ENCODE results near the gene KCNMA1. TPM values are rescaled to one million over a fixed set of nuclear protein-coding genes. Genes with fewer than 3 reads are reported as not detected.
A peak's percentile ranks its signal among the peaks of the same experiment; 100 is the strongest.

The KCNMA1 gene
- total RNA-seq, 1 donor from 2014 or later: 87.6 TPM

DNA sequence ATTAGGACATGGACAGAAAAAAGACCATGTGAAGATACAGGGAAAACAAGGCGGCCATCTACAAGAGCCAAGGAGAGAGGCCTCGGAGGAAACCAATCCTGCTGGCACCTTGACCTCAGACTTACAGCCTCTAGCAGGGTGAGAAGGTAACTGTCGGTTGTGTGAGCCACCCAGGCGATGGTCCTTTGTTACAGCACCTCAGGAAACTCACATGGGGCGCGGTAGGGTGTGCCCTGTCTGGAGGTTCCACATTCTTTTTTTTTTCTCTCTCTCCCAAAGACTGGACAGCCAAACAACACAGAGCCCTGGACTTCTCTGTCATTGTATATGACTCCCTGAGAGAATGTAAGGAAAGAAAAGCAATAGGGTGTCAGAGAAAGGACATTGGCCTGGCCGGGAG, 163.2 kb downstream of the KCNMA1 start:
- no peaks in the 10 kb centered on the region for H3K9me3 Mint-ChIP-seq (ENCODE audit: low read depth)
- no peak for DNase-seq (ENCODE audit: low spot score)
- no peaks in the 10 kb centered on the region for H3K36me3 Mint-ChIP-seq (ENCODE audit: low read depth)
- no peaks in the 10 kb centered on the region for H3K27me3 Mint-ChIP-seq (ENCODE audit: low read depth)
- H3K4me1 Mint-ChIP-seq (ENCODE audit: low read depth): peaks cover 29% of the 10 kb centered on the region
- H3K27ac Mint-ChIP-seq (ENCODE audit: unreplicated experiment): no peak overlapping the region
- TF ChIP-seq, protein P1, sequence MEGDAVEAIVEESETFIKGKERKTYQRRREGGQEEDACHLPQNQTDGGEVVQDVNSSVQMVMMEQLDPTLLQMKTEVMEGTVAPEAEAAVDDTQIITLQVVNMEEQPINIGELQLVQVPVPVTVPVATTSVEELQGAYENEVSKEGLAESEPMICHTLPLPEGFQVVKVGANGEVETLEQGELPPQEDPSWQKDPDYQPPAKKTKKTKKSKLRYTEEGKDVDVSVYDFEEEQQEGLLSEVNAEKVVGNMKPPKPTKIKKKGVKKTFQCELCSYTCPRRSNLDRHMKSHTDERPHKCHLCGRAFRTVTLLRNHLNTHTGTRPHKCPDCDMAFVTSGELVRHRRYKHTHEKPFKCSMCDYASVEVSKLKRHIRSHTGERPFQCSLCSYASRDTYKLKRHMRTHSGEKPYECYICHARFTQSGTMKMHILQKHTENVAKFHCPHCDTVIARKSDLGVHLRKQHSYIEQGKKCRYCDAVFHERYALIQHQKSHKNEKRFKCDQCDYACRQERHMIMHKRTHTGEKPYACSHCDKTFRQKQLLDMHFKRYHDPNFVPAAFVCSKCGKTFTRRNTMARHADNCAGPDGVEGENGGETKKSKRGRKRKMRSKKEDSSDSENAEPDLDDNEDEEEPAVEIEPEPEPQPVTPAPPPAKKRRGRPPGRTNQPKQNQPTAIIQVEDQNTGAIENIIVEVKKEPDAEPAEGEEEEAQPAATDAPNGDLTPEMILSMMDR (IDR thresholded peaks at IDR 0.05): no peak
- H3K4me3 Mint-ChIP-seq (ENCODE audit: unreplicated experiment): no peak overlapping the region

DNA sequence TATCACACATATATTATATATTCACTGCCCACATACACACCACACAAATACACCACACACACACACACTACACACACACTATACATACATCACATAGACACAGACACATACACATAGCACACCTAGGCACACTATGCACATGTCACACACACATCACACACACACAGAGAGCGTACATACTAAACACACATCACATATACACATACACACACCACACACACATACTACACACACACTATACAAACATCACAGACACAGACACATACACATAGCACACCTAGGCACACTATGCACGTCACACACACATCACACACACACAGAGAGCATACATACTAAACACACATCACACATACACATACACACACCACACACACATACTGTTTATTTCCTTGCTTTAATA, 165.5 kb downstream of the KCNMA1 start:
- no peak overlapping the region for H3K27ac Mint-ChIP-seq (ENCODE audit: unreplicated experiment)
- H3K9me3 Mint-ChIP-seq (ENCODE audit: low read depth): no peaks in the 10 kb centered on the region
- H3K4me3 Mint-ChIP-seq (ENCODE audit: unreplicated experiment): no peak overlapping the region
- TF ChIP-seq, protein P1 (IDR thresholded peaks at IDR 0.05): no peak
- H3K36me3 Mint-ChIP-seq (ENCODE audit: low read depth): no peaks in the 10 kb centered on the region
- H3K4me1 Mint-ChIP-seq (ENCODE audit: low read depth): peaks cover 11% of the 10 kb centered on the region
- H3K27me3 Mint-ChIP-seq (ENCODE audit: low read depth): no peaks in the 10 kb centered on the region
- no peak for DNase-seq (ENCODE audit: low spot score)

DNA sequence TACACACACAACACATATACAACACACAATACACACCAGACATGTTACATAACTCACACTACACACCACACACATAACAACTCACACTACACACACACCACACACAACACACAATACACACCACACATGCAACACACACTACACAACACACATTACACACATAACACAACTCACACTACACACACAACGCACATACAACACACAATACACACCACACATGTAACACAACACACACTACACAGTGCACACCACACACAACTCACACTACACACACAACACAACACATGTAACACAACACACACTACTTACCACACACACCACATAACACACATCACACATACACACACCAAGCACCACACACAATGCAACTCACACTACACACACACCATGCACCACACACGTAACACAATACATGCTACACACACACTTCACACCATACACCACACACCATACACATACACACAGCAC, 166.5 kb downstream of the KCNMA1 start:
- DNase-seq (ENCODE audit: low spot score): no peak
- H3K4me1 Mint-ChIP-seq (ENCODE audit: low read depth): peaks cover 5% of the 10 kb centered on the region
- H3K27me3 Mint-ChIP-seq (ENCODE audit: low read depth): no peaks in the 10 kb centered on the region
- no peak overlapping the region for H3K27ac Mint-ChIP-seq (ENCODE audit: unreplicated experiment)
- no peak overlapping the region for H3K4me3 Mint-ChIP-seq (ENCODE audit: unreplicated experiment)
- TF ChIP-seq, protein P1 (IDR thresholded peaks at IDR 0.05): no peak
- no peaks in the 10 kb centered on the region for H3K9me3 Mint-ChIP-seq (ENCODE audit: low read depth)
- no peaks in the 10 kb centered on the region for H3K36me3 Mint-ChIP-seq (ENCODE audit: low read depth)

DNA sequence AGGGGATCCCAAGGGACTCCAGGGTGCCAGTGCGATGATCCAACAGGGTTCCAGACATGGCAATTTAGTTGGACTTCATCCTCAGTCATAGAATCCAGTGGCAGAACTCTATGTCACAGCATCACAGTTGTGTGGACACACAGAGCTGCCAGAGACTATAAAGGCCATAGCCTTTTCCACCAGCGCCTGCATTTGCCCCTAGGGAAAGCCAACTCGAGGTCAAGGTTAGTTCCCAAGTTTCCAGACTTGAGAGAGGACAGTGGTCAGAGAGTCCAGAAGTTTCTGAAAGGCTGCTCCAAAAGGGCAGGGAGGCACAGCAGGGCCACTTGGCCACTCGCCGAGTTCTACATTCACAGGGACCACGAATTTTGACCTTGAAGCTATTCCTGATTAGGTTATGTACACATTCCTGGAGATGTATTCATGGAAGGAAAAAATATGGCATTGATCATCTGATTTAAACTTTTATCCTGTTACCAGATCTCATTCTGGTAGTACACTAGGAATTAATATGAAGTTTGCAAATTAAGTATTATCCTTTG, 170.1 kb downstream of the KCNMA1 start:
- no peak overlapping the region for H3K27ac Mint-ChIP-seq (ENCODE audit: unreplicated experiment)
- TF ChIP-seq, protein P1 (IDR thresholded peaks at IDR 0.05): no peak
- H3K27me3 Mint-ChIP-seq (ENCODE audit: low read depth): no peaks in the 10 kb centered on the region
- no peaks in the 10 kb centered on the region for H3K9me3 Mint-ChIP-seq (ENCODE audit: low read depth)
- DNase-seq (ENCODE audit: low spot score): no peak
- H3K4me1 Mint-ChIP-seq (ENCODE audit: low read depth): peaks cover 22% of the 10 kb centered on the region
- no peaks in the 10 kb centered on the region for H3K36me3 Mint-ChIP-seq (ENCODE audit: low read depth)
- H3K4me3 Mint-ChIP-seq (ENCODE audit: unreplicated experiment): no peak overlapping the region

DNA sequence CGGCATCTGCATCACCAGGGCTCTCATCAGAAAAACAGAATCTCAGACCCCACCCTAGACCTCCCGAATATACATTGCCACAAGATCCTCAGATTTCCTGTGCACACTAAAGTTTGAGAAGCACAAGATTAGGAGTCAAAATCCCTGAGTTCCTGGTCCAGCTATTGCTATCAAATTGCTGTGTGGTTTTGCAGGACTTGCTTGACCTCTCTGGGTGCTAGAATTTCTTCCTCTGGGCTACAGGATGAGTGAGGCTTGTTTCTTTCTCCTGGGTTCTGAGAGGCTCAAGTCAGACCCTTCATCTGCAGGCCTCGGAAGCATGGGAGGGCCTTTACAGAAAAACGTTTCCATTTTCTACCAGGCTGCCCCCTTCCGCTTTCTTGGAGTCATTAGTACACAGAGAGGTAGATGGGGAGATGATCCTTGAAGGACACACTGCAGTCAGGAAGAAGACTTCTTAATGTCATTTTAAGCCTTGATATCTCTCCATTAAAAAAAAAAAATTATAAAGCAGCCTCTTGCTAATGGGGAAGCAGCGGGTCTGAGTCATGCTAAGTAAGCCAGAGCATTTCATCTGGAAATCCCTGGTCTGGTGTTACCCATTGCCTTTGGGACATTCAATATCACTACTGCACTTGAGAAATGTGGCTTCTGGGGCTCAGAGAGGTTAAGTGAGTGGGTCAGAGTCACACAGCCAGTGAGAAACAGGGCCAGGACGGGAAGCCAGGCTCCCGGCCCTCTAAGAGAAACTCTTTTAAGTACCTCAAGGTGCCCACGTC, 173.5 kb downstream of the KCNMA1 start:
- Mint-ChIP-seq H3K9me3 (ENCODE audit: low read depth) (no peaks in the 10 kb centered on the region), H3K27ac (ENCODE audit: unreplicated experiment) (peak overlapping the region; percentile 20), H3K36me3 (ENCODE audit: low read depth) (no peaks in the 10 kb centered on the region), H3K4me1 (ENCODE audit: low read depth) (peaks cover 39% of the 10 kb centered on the region), H3K4me3 (ENCODE audit: unreplicated experiment) (no peak overlapping the region), H3K27me3 (ENCODE audit: low read depth) (no peaks in the 10 kb centered on the region)
- TF ChIP-seq, protein P1 (IDR thresholded peaks at IDR 0.05): no peak
- no peak for DNase-seq (ENCODE audit: low spot score)

Data from chondrocyte (in vitro differentiated cells).